ENCODE data around the gene CACNG3.

CACNG3 gene

DNA sequence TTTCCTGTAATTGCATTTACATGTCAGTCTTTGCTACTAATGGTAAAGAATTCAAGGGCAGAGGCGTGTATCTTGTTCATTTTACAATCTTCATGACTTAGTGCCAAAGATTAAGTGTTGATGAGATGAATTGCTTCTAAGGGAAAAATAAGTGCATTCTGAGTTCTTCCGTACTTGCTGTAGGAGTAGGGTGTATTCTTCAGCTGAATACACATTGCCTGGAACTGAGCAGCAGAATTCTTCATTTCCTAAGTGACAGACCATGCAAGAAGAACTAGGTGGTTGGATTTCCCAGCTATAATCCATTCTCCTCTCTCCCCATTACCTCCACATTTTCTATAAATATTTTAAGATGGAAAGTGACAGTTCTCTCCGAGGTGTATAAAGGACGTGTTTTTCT lies 104.8 kb downstream of the CACNG3 start:
- Histone ChIP-seq H3K36me3 (ENCODE audit: insufficient read depth, low read length) (no peaks in the 10 kb centered on the region), H3K27me3 (ENCODE audit: control insufficient read depth in 1 of 2, insufficient read depth in 2 of 2, low read length in 2 of 2) (no peaks in the 10 kb centered on the region), H3K9me3 (ENCODE audit: low read length) (no peaks in the 10 kb centered on the region), H3K4me3 (ENCODE audit: low read depth in 1 of 2, low read length in 2 of 2) (no peak overlapping the region), H3K27ac (ENCODE audit: low read depth, low read length) (no peak overlapping the region), H3K4me1 (ENCODE audit: insufficient read depth, low read length) (no peaks in the 10 kb centered on the region), H3K9ac (ENCODE audit: low read length) (no peak overlapping the region)

DNA sequence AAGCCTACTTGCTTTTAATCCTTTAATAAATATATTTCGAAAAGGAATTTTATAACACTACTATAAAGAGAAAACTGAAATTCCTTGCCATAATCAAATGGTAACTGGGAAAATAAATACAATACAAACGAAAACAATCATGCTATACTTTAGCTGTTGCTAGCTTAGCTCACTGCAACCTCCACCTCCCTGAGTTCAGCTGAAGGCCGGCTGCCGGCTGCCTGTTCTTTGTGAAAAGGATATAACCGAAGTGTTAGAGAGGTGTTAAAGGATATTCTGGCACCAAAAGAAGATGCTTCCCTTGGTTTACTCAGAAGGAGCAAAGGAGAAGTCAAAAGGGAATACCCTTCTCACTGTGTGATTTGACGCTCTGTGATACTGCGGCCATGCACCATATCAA lies 108.5 kb downstream of the CACNG3 start:
- H3K27me3 ChIP-seq (ENCODE audit: control insufficient read depth in 1 of 2, insufficient read depth in 2 of 2, low read length in 2 of 2), result no peaks in the 10 kb centered on the region
- no peak overlapping the region for H3K9ac ChIP-seq (ENCODE audit: low read length)
- H3K36me3 ChIP-seq (ENCODE audit: insufficient read depth, low read length), result no peaks in the 10 kb centered on the region
- H3K9me3 ChIP-seq (ENCODE audit: low read length), result no peaks in the 10 kb centered on the region
- no peak overlapping the region for H3K27ac ChIP-seq (ENCODE audit: low read depth, low read length)
- no peak overlapping the region for H3K4me3 ChIP-seq (ENCODE audit: low read depth in 1 of 2, low read length in 2 of 2)
- H3K4me1 ChIP-seq (ENCODE audit: insufficient read depth, low read length), result no peaks in the 10 kb centered on the region

- Histone ChIP-seq H3K4me3 (ENCODE audit: low read depth in 1 of 2, low read length in 2 of 2) (no peak overlapping the region), H3K36me3 (ENCODE audit: insufficient read depth, low read length) (no peaks in the 10 kb centered on the region), H3K27ac (ENCODE audit: low read depth, low read length) (no peak overlapping the region), H3K9ac (ENCODE audit: low read length) (no peak overlapping the region), H3K27me3 (ENCODE audit: control insufficient read depth in 1 of 2, insufficient read depth in 2 of 2, low read length in 2 of 2) (no peaks in the 10 kb centered on the region), H3K9me3 (ENCODE audit: low read length) (no peaks in the 10 kb centered on the region), H3K4me1 (ENCODE audit: insufficient read depth, low read length) (no peaks in the 10 kb centered on the region)
Observed at GRCh38 chr16:24367186-24367710, 111.1 kb downstream of the CACNG3 start.

DNA sequence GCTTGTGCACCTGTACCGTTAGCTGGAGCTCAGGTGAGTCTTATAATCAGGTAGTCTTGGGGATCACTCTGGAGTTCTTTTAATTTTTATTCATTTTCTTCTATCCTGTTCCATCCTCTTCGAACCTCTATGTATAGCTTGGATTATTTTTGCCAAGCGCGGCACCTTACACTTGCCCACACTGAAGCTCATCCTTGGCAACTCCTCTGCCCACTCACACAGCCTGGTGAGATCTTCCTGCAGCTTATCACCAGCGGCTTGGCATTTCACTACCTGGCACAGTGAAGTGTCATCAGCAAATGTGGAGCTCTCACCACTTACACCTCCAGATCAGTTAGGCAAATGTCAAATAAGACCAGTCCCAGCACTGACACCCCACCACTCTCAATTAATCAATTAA lies 116.7 kb downstream of the CACNG3 start:
- no peaks in the 10 kb centered on the region for H3K4me1 ChIP-seq (ENCODE audit: insufficient read depth, low read length)
- H3K36me3 ChIP-seq (ENCODE audit: insufficient read depth, low read length), result no peaks in the 10 kb centered on the region
- H3K9me3 ChIP-seq (ENCODE audit: low read length), result no peaks in the 10 kb centered on the region
- no peak overlapping the region for H3K27ac ChIP-seq (ENCODE audit: low read depth, low read length)
- no peaks in the 10 kb centered on the region for H3K27me3 ChIP-seq (ENCODE audit: control insufficient read depth in 1 of 2, insufficient read depth in 2 of 2, low read length in 2 of 2)
- no peak overlapping the region for H3K9ac ChIP-seq (ENCODE audit: low read length)
- no peak overlapping the region for H3K4me3 ChIP-seq (ENCODE audit: low read depth in 1 of 2, low read length in 2 of 2)

DNA sequence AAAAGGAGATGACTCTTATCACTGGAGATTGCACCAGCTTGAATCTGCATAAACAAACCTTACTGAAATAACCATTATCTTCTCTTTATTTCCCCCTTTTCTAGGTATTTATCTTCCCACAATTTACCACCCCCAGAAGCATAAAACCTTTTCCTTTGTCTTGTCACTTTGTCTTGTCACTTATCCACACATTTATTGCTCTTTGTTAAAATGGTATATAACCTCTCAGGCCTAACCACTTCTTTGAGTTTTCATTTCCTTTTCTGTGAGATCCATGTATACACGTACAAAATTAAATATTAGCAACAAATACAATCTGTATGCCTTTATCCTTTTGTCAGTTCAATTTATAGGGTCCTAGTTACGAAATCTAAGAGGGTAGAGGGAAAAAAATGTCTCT lies 122.9 kb downstream of the CACNG3 start:
- Histone ChIP-seq H3K9me3 (ENCODE audit: low read length) (peaks cover 15% of the 10 kb centered on the region), H3K27me3 (ENCODE audit: control insufficient read depth in 1 of 2, insufficient read depth in 2 of 2, low read length in 2 of 2) (no peaks in the 10 kb centered on the region), H3K36me3 (ENCODE audit: insufficient read depth, low read length) (no peaks in the 10 kb centered on the region), H3K4me3 (ENCODE audit: low read depth in 1 of 2, low read length in 2 of 2) (no peak overlapping the region), H3K9ac (ENCODE audit: low read length) (no peak overlapping the region), H3K27ac (ENCODE audit: low read depth, low read length) (no peak overlapping the region), H3K4me1 (ENCODE audit: insufficient read depth, low read length) (no peaks in the 10 kb centered on the region)

DNA sequence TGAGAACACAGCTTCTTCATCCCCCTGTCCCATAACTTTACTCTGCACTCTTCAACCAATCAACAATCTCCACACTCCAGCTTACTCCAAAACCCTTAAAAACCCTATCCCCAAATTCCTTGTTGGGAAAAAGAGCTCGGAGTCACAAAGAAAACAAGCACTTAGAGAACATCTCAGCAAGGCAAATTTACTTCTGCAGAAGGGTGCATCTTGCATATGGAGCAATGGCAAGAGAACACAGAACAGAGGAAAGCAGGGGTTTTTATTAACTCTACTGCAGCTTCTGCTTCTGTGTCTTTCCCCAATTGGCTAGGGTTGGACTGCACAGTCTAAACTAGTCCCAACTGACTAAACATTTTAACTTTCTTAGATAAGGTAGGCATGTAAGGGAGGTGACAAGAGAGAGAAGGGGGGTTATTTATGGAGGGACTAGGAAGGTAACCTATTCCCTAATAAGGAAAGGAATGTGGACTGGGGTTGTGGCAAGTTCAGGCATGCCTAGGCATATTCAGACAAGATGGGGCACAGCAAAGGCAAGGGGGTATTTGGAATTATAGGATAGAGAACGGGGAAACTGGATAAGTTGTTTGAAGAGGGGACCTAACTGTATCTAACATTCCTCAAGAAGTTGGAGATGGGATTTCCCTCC lies 125.5 kb downstream of the CACNG3 start:
- Histone ChIP-seq H3K27ac (ENCODE audit: low read depth, low read length) (no peak overlapping the region), H3K4me3 (ENCODE audit: low read depth in 1 of 2, low read length in 2 of 2) (no peak overlapping the region), H3K9me3 (ENCODE audit: low read length) (peaks cover 15% of the 10 kb centered on the region), H3K27me3 (ENCODE audit: control insufficient read depth in 1 of 2, insufficient read depth in 2 of 2, low read length in 2 of 2) (no peaks in the 10 kb centered on the region), H3K36me3 (ENCODE audit: insufficient read depth, low read length) (no peaks in the 10 kb centered on the region), H3K9ac (ENCODE audit: low read length) (no peak overlapping the region), H3K4me1 (ENCODE audit: insufficient read depth, low read length) (no peaks in the 10 kb centered on the region)

- Histone ChIP-seq H3K4me3 (ENCODE audit: low read depth in 1 of 2, low read length in 2 of 2) (no peak overlapping the region), H3K27me3 (ENCODE audit: control insufficient read depth in 1 of 2, insufficient read depth in 2 of 2, low read length in 2 of 2) (no peaks in the 10 kb centered on the region), H3K4me1 (ENCODE audit: insufficient read depth, low read length) (no peaks in the 10 kb centered on the region), H3K9me3 (ENCODE audit: low read length) (peaks cover 15% of the 10 kb centered on the region), H3K9ac (ENCODE audit: low read length) (no peak overlapping the region), H3K36me3 (ENCODE audit: insufficient read depth, low read length) (no peaks in the 10 kb centered on the region), H3K27ac (ENCODE audit: low read depth, low read length) (no peak overlapping the region)
Observed at GRCh38 chr16:24382762-24383407, 126.8 kb downstream of the CACNG3 start.

- no peaks in the 10 kb centered on the region for H3K36me3 ChIP-seq (ENCODE audit: insufficient read depth, low read length)
- H3K27me3 ChIP-seq (ENCODE audit: control insufficient read depth in 1 of 2, insufficient read depth in 2 of 2, low read length in 2 of 2), result no peaks in the 10 kb centered on the region
- no peaks in the 10 kb centered on the region for H3K9me3 ChIP-seq (ENCODE audit: low read length)
- no peak overlapping the region for H3K9ac ChIP-seq (ENCODE audit: low read length)
- H3K27ac ChIP-seq (ENCODE audit: low read depth, low read length), result no peak overlapping the region
- H3K4me3 ChIP-seq (ENCODE audit: low read depth in 1 of 2, low read length in 2 of 2), result no peak overlapping the region
- H3K4me1 ChIP-seq (ENCODE audit: insufficient read depth, low read length), result no peaks in the 10 kb centered on the region
Observed at GRCh38 chr16:24394341-24394740, 138.2 kb downstream of the CACNG3 start.

- H3K9ac ChIP-seq (ENCODE audit: low read length), result no peak overlapping the region
- H3K27ac ChIP-seq (ENCODE audit: low read depth, low read length), result no peak overlapping the region
- H3K9me3 ChIP-seq (ENCODE audit: low read length), result no peaks in the 10 kb centered on the region
- H3K27me3 ChIP-seq (ENCODE audit: control insufficient read depth in 1 of 2, insufficient read depth in 2 of 2, low read length in 2 of 2), result no peaks in the 10 kb centered on the region
- no peaks in the 10 kb centered on the region for H3K36me3 ChIP-seq (ENCODE audit: insufficient read depth, low read length)
- no peak overlapping the region for H3K4me3 ChIP-seq (ENCODE audit: low read depth in 1 of 2, low read length in 2 of 2)
- H3K4me1 ChIP-seq (ENCODE audit: insufficient read depth, low read length), result no peaks in the 10 kb centered on the region
Observed at GRCh38 chr16:24396350-24397271, 140.5 kb downstream of the CACNG3 start.

GRCh38 chr16:24409045-24409444 lies 152.9 kb downstream of the CACNG3 start:
- Histone ChIP-seq H3K4me3 (ENCODE audit: low read depth in 1 of 2, low read length in 2 of 2) (no peak overlapping the region), H3K4me1 (ENCODE audit: insufficient read depth, low read length) (no peaks in the 10 kb centered on the region), H3K36me3 (ENCODE audit: insufficient read depth, low read length) (no peaks in the 10 kb centered on the region), H3K9ac (ENCODE audit: low read length) (no peak overlapping the region), H3K27me3 (ENCODE audit: control insufficient read depth in 1 of 2, insufficient read depth in 2 of 2, low read length in 2 of 2) (no peaks in the 10 kb centered on the region), H3K9me3 (ENCODE audit: low read length) (no peaks in the 10 kb centered on the region), H3K27ac (ENCODE audit: low read depth, low read length) (no peak overlapping the region)

All from muscle layer of colon (tissue), 2 donors.